Measurements from ENCODE around the gene XRN2.
A peak's percentile ranks its signal among the peaks of the same experiment; 100 is the strongest.

Gene XRN2

GRCh38 chr20:21378259-21378658 is 75.1 kb downstream of the XRN2 start:
- H3K4me3 Mint-ChIP-seq = no peak overlapping the region
- no peaks in the 10 kb centered on the region for H3K27me3 Mint-ChIP-seq (ENCODE audit: low read depth)
- H3K4me1 Mint-ChIP-seq (ENCODE audit: low read depth) = peaks cover 2% of the 10 kb centered on the region
- no peak overlapping the region for H3K27ac Mint-ChIP-seq
- H3K36me3 Mint-ChIP-seq (ENCODE audit: low read depth) = peaks cover 34% of the 10 kb centered on the region
- no peaks in the 10 kb centered on the region for H3K9me3 Mint-ChIP-seq

GRCh38 chr20:21380711-21381110 is 77.6 kb downstream of the XRN2 start:
- Mint-ChIP-seq H3K27ac (no peak overlapping the region), H3K9me3 (no peaks in the 10 kb centered on the region), H3K27me3 (ENCODE audit: low read depth) (no peaks in the 10 kb centered on the region), H3K4me1 (ENCODE audit: low read depth) (peaks cover 2% of the 10 kb centered on the region), H3K36me3 (ENCODE audit: low read depth) (peaks cover 34% of the 10 kb centered on the region), H3K4me3 (no peak overlapping the region)

- H3K27ac Mint-ChIP-seq = no peak overlapping the region
- H3K27me3 Mint-ChIP-seq (ENCODE audit: low read depth) = no peaks in the 10 kb centered on the region
These were observed 78.5 kb downstream of the XRN2 start for GRCh38 chr20:21381619-21382018.

GRCh38 chr20:21384308-21384892 is 81.3 kb downstream of the XRN2 start:
- Mint-ChIP-seq H3K27ac (no peak overlapping the region), H3K4me1 (ENCODE audit: low read depth) (no peaks in the 10 kb centered on the region), H3K27me3 (ENCODE audit: low read depth) (no peaks in the 10 kb centered on the region), H3K4me3 (no peak overlapping the region), H3K9me3 (no peaks in the 10 kb centered on the region), H3K36me3 (ENCODE audit: low read depth) (peaks cover 33% of the 10 kb centered on the region)

More at GRCh38 chr20:21381619-21382018, 78.5 kb downstream of the XRN2 start:
- Mint-ChIP-seq H3K4me3 (no peak overlapping the region), H3K9me3 (no peaks in the 10 kb centered on the region), H3K36me3 (ENCODE audit: low read depth) (peaks cover 30% of the 10 kb centered on the region), H3K4me1 (ENCODE audit: low read depth) (peaks cover 2% of the 10 kb centered on the region)

- no peaks in the 10 kb centered on the region for H3K9me3 Mint-ChIP-seq
- H3K27me3 Mint-ChIP-seq (ENCODE audit: low read depth) = peaks cover 5% of the 10 kb centered on the region
- H3K27ac Mint-ChIP-seq = no peak overlapping the region
- peaks cover 1% of the 10 kb centered on the region for H3K4me1 Mint-ChIP-seq (ENCODE audit: low read depth)
- peaks cover 36% of the 10 kb centered on the region for H3K36me3 Mint-ChIP-seq (ENCODE audit: low read depth)
- H3K4me3 Mint-ChIP-seq = no peak overlapping the region
These were observed 83.0 kb downstream of the XRN2 start for GRCh38 chr20:21386111-21386510.

GRCh38 chr20:21387528-21387927 is 84.4 kb downstream of the XRN2 start:
- H3K4me3 Mint-ChIP-seq = no peak overlapping the region
- peaks cover 12% of the 10 kb centered on the region for H3K4me1 Mint-ChIP-seq (ENCODE audit: low read depth)
- no peaks in the 10 kb centered on the region for H3K9me3 Mint-ChIP-seq
- peaks cover 17% of the 10 kb centered on the region for H3K27me3 Mint-ChIP-seq (ENCODE audit: low read depth)
- H3K27ac Mint-ChIP-seq = no peak overlapping the region
- H3K36me3 Mint-ChIP-seq (ENCODE audit: low read depth) = peaks cover 44% of the 10 kb centered on the region

GRCh38 chr20:21388566-21388965 is 85.4 kb downstream of the XRN2 start:
- H3K27ac Mint-ChIP-seq = no peak overlapping the region
- H3K4me1 Mint-ChIP-seq (ENCODE audit: low read depth) = peaks cover 22% of the 10 kb centered on the region
- peaks cover 27% of the 10 kb centered on the region for H3K27me3 Mint-ChIP-seq (ENCODE audit: low read depth)
- peaks cover 40% of the 10 kb centered on the region for H3K36me3 Mint-ChIP-seq (ENCODE audit: low read depth)
- H3K9me3 Mint-ChIP-seq = no peaks in the 10 kb centered on the region
- H3K4me3 Mint-ChIP-seq = no peak overlapping the region

- H3K4me1 Mint-ChIP-seq (ENCODE audit: low read depth) = peaks cover 22% of the 10 kb centered on the region
- H3K27ac Mint-ChIP-seq = no peak overlapping the region
- H3K4me3 Mint-ChIP-seq = no peak overlapping the region
- no peaks in the 10 kb centered on the region for H3K9me3 Mint-ChIP-seq
- peaks cover 35% of the 10 kb centered on the region for H3K27me3 Mint-ChIP-seq (ENCODE audit: low read depth)
- H3K36me3 Mint-ChIP-seq (ENCODE audit: low read depth) = peaks cover 36% of the 10 kb centered on the region
These were observed 86.2 kb downstream of the XRN2 start for GRCh38 chr20:21389368-21389767.

- no peak overlapping the region for H3K27ac Mint-ChIP-seq
- no peak overlapping the region for H3K4me3 Mint-ChIP-seq
- H3K4me1 Mint-ChIP-seq (ENCODE audit: low read depth) = peaks cover 27% of the 10 kb centered on the region
- H3K36me3 Mint-ChIP-seq (ENCODE audit: low read depth) = peaks cover 36% of the 10 kb centered on the region
- H3K27me3 Mint-ChIP-seq (ENCODE audit: low read depth) = peaks cover 46% of the 10 kb centered on the region
- no peaks in the 10 kb centered on the region for H3K9me3 Mint-ChIP-seq
These were observed 87.6 kb downstream of the XRN2 start for GRCh38 chr20:21390768-21391167.

GRCh38 chr20:21391185-21391971 is 88.2 kb downstream of the XRN2 start:
- Mint-ChIP-seq H3K36me3 (ENCODE audit: low read depth) (peaks cover 36% of the 10 kb centered on the region), H3K4me3 (peak overlapping the region; percentile 53), H3K27ac (no peak overlapping the region), H3K27me3 (ENCODE audit: low read depth) (peaks cover 46% of the 10 kb centered on the region), H3K9me3 (no peaks in the 10 kb centered on the region), H3K4me1 (ENCODE audit: low read depth) (peaks cover 27% of the 10 kb centered on the region)

GRCh38 chr20:21391972-21392352 is 88.8 kb downstream of the XRN2 start:
- peaks cover 27% of the 10 kb centered on the region for H3K4me1 Mint-ChIP-seq (ENCODE audit: low read depth)
- peaks cover 46% of the 10 kb centered on the region for H3K27me3 Mint-ChIP-seq (ENCODE audit: low read depth)
- H3K27ac Mint-ChIP-seq = no peak overlapping the region
- peaks cover 33% of the 10 kb centered on the region for H3K36me3 Mint-ChIP-seq (ENCODE audit: low read depth)
- H3K9me3 Mint-ChIP-seq = no peaks in the 10 kb centered on the region
- peak overlapping the region; percentile 53 for H3K4me3 Mint-ChIP-seq

- H3K9me3 Mint-ChIP-seq = no peaks in the 10 kb centered on the region
- H3K4me1 Mint-ChIP-seq (ENCODE audit: low read depth) = peaks cover 29% of the 10 kb centered on the region
- H3K36me3 Mint-ChIP-seq (ENCODE audit: low read depth) = peaks cover 24% of the 10 kb centered on the region
- no peak overlapping the region for H3K27ac Mint-ChIP-seq
- H3K27me3 Mint-ChIP-seq (ENCODE audit: low read depth) = peaks cover 54% of the 10 kb centered on the region
- no peak overlapping the region for H3K4me3 Mint-ChIP-seq
These were observed 90.0 kb downstream of the XRN2 start for GRCh38 chr20:21393166-21393565.

- H3K36me3 Mint-ChIP-seq (ENCODE audit: low read depth) = peaks cover 21% of the 10 kb centered on the region
- H3K4me3 Mint-ChIP-seq = no peak overlapping the region
- H3K27ac Mint-ChIP-seq = no peak overlapping the region
- no peaks in the 10 kb centered on the region for H3K9me3 Mint-ChIP-seq
- H3K4me1 Mint-ChIP-seq (ENCODE audit: low read depth) = peaks cover 29% of the 10 kb centered on the region
- H3K27me3 Mint-ChIP-seq (ENCODE audit: low read depth) = peaks cover 62% of the 10 kb centered on the region
These were observed 90.8 kb downstream of the XRN2 start for GRCh38 chr20:21393816-21394519.

GRCh38 chr20:21394551-21394950 is 91.4 kb downstream of the XRN2 start:
- H3K4me1 Mint-ChIP-seq (ENCODE audit: low read depth) = peaks cover 29% of the 10 kb centered on the region
- H3K36me3 Mint-ChIP-seq (ENCODE audit: low read depth) = peaks cover 19% of the 10 kb centered on the region
- peaks cover 68% of the 10 kb centered on the region for H3K27me3 Mint-ChIP-seq (ENCODE audit: low read depth)
- H3K4me3 Mint-ChIP-seq = no peak overlapping the region
- no peak overlapping the region for H3K27ac Mint-ChIP-seq
- no peaks in the 10 kb centered on the region for H3K9me3 Mint-ChIP-seq
